PC-3 (cell line): ENCODE data around the gene GGACT.

Experiments
- CTCF ChIP-seq: fragments of 300-600 bp; sonication (generic); conservative IDR thresholded peaks from 2 replicates; pipeline ENCODE4 v1.5.1; 2017; ENCODE audit warnings: antibody characterized with exemption, low read depth, mild to moderate bottlenecking, low read length
- EZH2 ChIP-seq: fragments of 300-600 bp; sonication (generic); IDR thresholded peaks from one replicate; pipeline ENCODE4 v1.6.1; 2017; ENCODE audit warnings: antibody characterized with exemption, mild to moderate bottlenecking, low read length; ENCODE audit not compliant: unreplicated experiment

- TF ChIP-seq CTCF (no peak), EZH2 (no peak)
Measured at GRCh38 chr13:100541897-100542825, 46.4 kb downstream of the GGACT start.
